DMS114 treated with DMSO at 0.1 percent for 48 hours (cell line): Measurements from ENCODE around the gene RIMS3.
"Not testable (repeated sequence)": the region's sequence is repeated elsewhere in the genome, so short reads cannot be mapped to it uniquely, and the experiment has no call there.

Source experiments
- DNase-seq: peaks from one replicate; lab custom pipeline; 2025; ENCODE audit not compliant: unreplicated experiment; lab: John Stamatoyannopoulos, UW

Gene RIMS3

GRCh38 chr1:40633523-40633922 is 32.0 kb downstream of the RIMS3 start:
- DNase-seq: no peak

- no peak for DNase-seq
Observed at GRCh38 chr1:40630488-40631223, 34.8 kb downstream of the RIMS3 start.

- not testable (repeated sequence) for DNase-seq
Observed at GRCh38 chr1:40629546-40629945, 35.9 kb downstream of the RIMS3 start.

- DNase-seq: no peak
Observed at GRCh38 chr1:40628903-40629292, 36.6 kb downstream of the RIMS3 start.

GRCh38 chr1:40627987-40628902 is 37.2 kb downstream of the RIMS3 start:
- DNase-seq: no peak

GRCh38 chr1:40626383-40626770 is 39.1 kb downstream of the RIMS3 start:
- no peak for DNase-seq

- DNase-seq: no peak
Observed at GRCh38 chr1:40625476-40626382, 39.8 kb downstream of the RIMS3 start.

GRCh38 chr1:40625076-40625475 is 40.4 kb downstream of the RIMS3 start:
- no peak for DNase-seq

GRCh38 chr1:40622936-40623629 is 42.4 kb downstream of the RIMS3 start:
- no peak for DNase-seq

GRCh38 chr1:40621821-40622450 is 43.5 kb downstream of the RIMS3 start:
- no peak for DNase-seq

GRCh38 chr1:40620586-40621210 is 44.8 kb downstream of the RIMS3 start:
- no peak for DNase-seq

- no peak for DNase-seq
Observed at GRCh38 chr1:40620150-40620549, 45.3 kb downstream of the RIMS3 start.

GRCh38 chr1:40618108-40618507 is 47.4 kb downstream of the RIMS3 start:
- no peak for DNase-seq

- peak; percentile 57 for DNase-seq
Observed at GRCh38 chr1:40612345-40612831, 53.1 kb downstream of the RIMS3 start.

GRCh38 chr1:40610156-40610555 is 55.3 kb downstream of the RIMS3 start:
- DNase-seq: no peak

- DNase-seq: no peak
Observed at GRCh38 chr1:40607921-40608320, 57.6 kb downstream of the RIMS3 start.

- DNase-seq: no peak
Observed at GRCh38 chr1:40606978-40607377, 58.5 kb downstream of the RIMS3 start.

GRCh38 chr1:40606194-40606593 is 59.3 kb downstream of the RIMS3 start:
- DNase-seq: no peak

GRCh38 chr1:40599926-40600325 is 65.6 kb downstream of the RIMS3 start:
- DNase-seq: no peak
